GM23338 (cell line): ENCODE results near the gene GALNT1. TPM values are rescaled to one million over a fixed set of nuclear protein-coding genes. Genes with fewer than 3 reads are reported as not detected.

ENCODE experiments used
- ATAC-seq: fragments of 200-7000 bp; cut with Tn5 transposase; 3 replicates; pipeline ENCODE4 v1.9.1; 2020
- DNase-seq: peaks from one replicate; pipeline ENCODE4 v3.0.0-alpha.2; 2015; ENCODE audit warnings: low spot score
- H2AFZ ChIP-seq: fragments of 200-600 bp; sonication (generic); 2 replicates; pipeline ENCODE4 v1.8.0; 2016; ENCODE audit warnings: antibody characterized with exemption, mild to moderate bottlenecking, moderate library complexity
- H3F3A ChIP-seq: fragments of 200-600 bp; sonication (generic); replicated peaks from 2 replicates; pipeline ENCODE4 v1.8.0; 2017; ENCODE audit warnings: antibody characterized with exemption, mixed run types, low read depth
- H3K27ac ChIP-seq: fragments of 200-600 bp; sonication (generic); 2 replicates; pipeline ENCODE4 v1.6.1; 2016; ENCODE audit warnings: low read depth
- H3K27me3 ChIP-seq: fragments of 200-600 bp; sonication (generic); 2 replicates; pipeline ENCODE4 v1.8.0; 2016; ENCODE audit warnings: mild to moderate bottlenecking, mixed run types, moderate library complexity; ENCODE audit not compliant: insufficient read depth
- H3K36me3 ChIP-seq: fragments of 200-600 bp; sonication (generic); 2 replicates; pipeline ENCODE4 v1.8.0; 2016; ENCODE audit warnings: mild to moderate bottlenecking; ENCODE audit not compliant: insufficient read depth
- H3K4me1 ChIP-seq: fragments of 200-600 bp; sonication (generic); 2 replicates; pipeline ENCODE4 v1.8.0; 2016; ENCODE audit warnings: mild to moderate bottlenecking, moderate library complexity; ENCODE audit not compliant: insufficient read depth
- H3K4me2 ChIP-seq: fragments of 200-600 bp; sonication (generic); 2 replicates; pipeline ENCODE4 v1.7.1; 2017; ENCODE audit warnings: mixed run types
- H3K4me3 ChIP-seq: fragments of 200-600 bp; sonication (generic); 2 replicates; pipeline ENCODE4 v1.6.1; 2016; ENCODE audit warnings: mixed run types
- H3K79me2 ChIP-seq: fragments of 200-600 bp; sonication (generic); replicated peaks from 2 replicates; pipeline ENCODE4 v1.8.0; 2017; ENCODE audit warnings: mild to moderate bottlenecking; ENCODE audit not compliant: insufficient read depth
- H3K9me2 ChIP-seq: fragments of 200-600 bp; sonication (generic); 2 replicates; pipeline ENCODE4 v1.8.0; 2017; ENCODE audit not compliant: insufficient read depth
- H4K20me1 ChIP-seq: fragments of 200-600 bp; sonication (generic); replicated peaks from 2 replicates; pipeline ENCODE4 v1.8.0; 2017; ENCODE audit warnings: mild to moderate bottlenecking; ENCODE audit not compliant: insufficient read depth
- H3K27ac Mint-ChIP-seq: 2 replicates; pipeline ENCODE4 v1.8.0; 2020; ENCODE audit warnings: inconsistent platforms, mild to moderate bottlenecking, moderate library complexity, mixed read lengths
- H3K27me3 Mint-ChIP-seq: 3 replicates; pipeline ENCODE4 v1.8.0; 2022; ENCODE audit warnings: low read depth, mild to moderate bottlenecking, moderate library complexity, mixed read lengths, inconsistent platforms; ENCODE audit not compliant: insufficient read depth, poor library complexity
- H3K36me3 Mint-ChIP-seq: 3 replicates; pipeline ENCODE4 v1.8.0; 2021; ENCODE audit warnings: low read depth, mild to moderate bottlenecking, inconsistent platforms, moderate library complexity, mixed read lengths
- H3K4me1 Mint-ChIP-seq: 3 replicates; pipeline ENCODE4 v1.8.0; 2020; ENCODE audit warnings: mild to moderate bottlenecking, inconsistent platforms, mixed read lengths
- H3K4me3 Mint-ChIP-seq: 3 replicates; pipeline ENCODE4 v1.8.0; 2021; ENCODE audit warnings: moderate library complexity, mild to moderate bottlenecking, inconsistent platforms, mixed read lengths
- H3K9me3 Mint-ChIP-seq: 3 replicates; pipeline ENCODE4 v1.8.0; 2020; ENCODE audit warnings: moderate library complexity, mild to moderate bottlenecking, inconsistent platforms, mixed read lengths
- CREB1 ChIP-seq: fragments of 250-450 bp; sonication (Bioruptor Pico); IDR thresholded peaks from 2 replicates; pipeline ENCODE4 v1.5.0; 2020; ENCODE audit warnings: low read depth, mild to moderate bottlenecking, moderate library complexity
- ETS1 ChIP-seq: IDR thresholded peaks from 2 replicates; pipeline ENCODE4 v1.6.1; 2016; ENCODE audit warnings: antibody characterized with exemption
- EZH2 ChIP-seq: fragments of 200-600 bp; sonication (generic); IDR thresholded peaks from one replicate; pipeline ENCODE4 v1.8.0; 2017; ENCODE audit warnings: antibody characterized with exemption, mild to moderate bottlenecking, low read depth; ENCODE audit not compliant: unreplicated experiment
- EZH2phosphoT487 ChIP-seq: fragments of 200-600 bp; sonication (generic); IDR thresholded peaks from one replicate; pipeline ENCODE4 v1.8.1; 2018; ENCODE audit warnings: antibody characterized with exemption; ENCODE audit not compliant: unreplicated experiment
- JUNB ChIP-seq: IDR thresholded peaks from one replicate; pipeline ENCODE4 v1.6.1; 2016; ENCODE audit warnings: antibody characterized with exemption; ENCODE audit not compliant: unreplicated experiment
- NANOG ChIP-seq: IDR thresholded peaks from 2 replicates; pipeline ENCODE4 v1.6.1; 2016; ENCODE audit warnings: antibody characterized with exemption, borderline replicate concordance
- POLR2AphosphoS5 ChIP-seq: IDR thresholded peaks from 2 replicates; pipeline ENCODE4 v1.6.1; 2016; ENCODE audit warnings: antibody characterized with exemption, low read depth
- REST ChIP-seq: IDR thresholded peaks from one replicate; pipeline ENCODE4 v1.6.1; 2018; ENCODE audit warnings: antibody characterized with exemption; ENCODE audit not compliant: unreplicated experiment
- ZNF114 ChIP-seq: fragments of 250-450 bp; sonication (Bioruptor Pico); IDR thresholded peaks from 2 replicates; pipeline ENCODE4 v1.5.0; 2020; ENCODE audit warnings: mild to moderate bottlenecking, moderate library complexity
- ZNF331 ChIP-seq: fragments of 250-450 bp; sonication (Bioruptor Pico); IDR thresholded peaks from 2 replicates; pipeline ENCODE4 v1.5.0; 2020; ENCODE audit warnings: low read depth, mild to moderate bottlenecking, moderate library complexity
- ZNF462 ChIP-seq: fragments of 250-450 bp; sonication (Bioruptor Pico); IDR thresholded peaks from 2 replicates; pipeline ENCODE4 v1.5.0; 2020; ENCODE audit warnings: mild to moderate bottlenecking, moderate library complexity
- polyA plus RNA-seq: library from polyadenylated mRNA; unstranded; fragments of >200 nt; fragmentation: Nextera tagmentation; extraction: Ambion mirVana; gene quantifications from 2 replicates; pipeline ENCODE4 v1.2.1, GENCODE V29; 2016
- total RNA-seq: library from RNA; depleted of rRNA; stranded (reverse); fragments of >200 nt; shearing (Covaris generic); gene quantifications from 2 replicates; pipeline ENCODE4 v1.2.3, GENCODE V29; 2014

The GALNT1 gene
- total and polyA plus RNA-seq, 2 experiments from 2014 or later, result 37.4 to 60.8 TPM

GRCh38 chr18:35603008-35603407 lies 21.5 kb downstream of the GALNT1 start (continued):
- no peak for TF ChIP-seq ZNF462 (CRISPR knock-in tag)

DNA sequence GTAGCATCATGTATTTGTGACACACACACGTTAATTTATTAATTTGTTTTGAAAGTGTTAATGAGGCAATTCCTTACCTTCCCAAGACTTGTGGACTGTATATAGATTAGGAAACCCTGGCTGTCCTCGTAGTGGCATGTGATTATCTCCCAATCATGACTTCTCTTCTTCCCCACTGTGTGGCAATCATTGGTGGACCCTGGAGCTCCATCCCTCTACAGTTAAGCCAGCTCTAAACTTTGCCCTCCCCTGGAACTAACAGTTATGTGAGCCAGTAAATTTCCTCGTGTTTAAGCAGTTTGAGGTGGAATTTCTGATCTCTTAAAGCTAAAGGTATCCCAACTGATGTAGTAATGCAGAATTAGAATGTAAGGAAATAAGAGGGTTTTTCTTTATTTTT lies 22.0 kb downstream of the GALNT1 start:
- no peak overlapping the region for H3K4me2 ChIP-seq
- Mint-ChIP-seq H3K27me3 (peaks cover 5% of the 10 kb centered on the region), H3K9me3 (peaks cover 23% of the 10 kb centered on the region), H3K4me1 (peaks cover 31% of the 10 kb centered on the region), H3K4me3 (no peak overlapping the region), H3K36me3 (peaks cover 41% of the 10 kb centered on the region; the same call in 2 of the 3 replicates), H3K27ac (no peak overlapping the region)
- H4K20me1 ChIP-seq, result 0 out of 2 replicates have a peak, but pooled peaks cover 3% of the 10 kb centered on the region
- no peaks in the 10 kb centered on the region for H3K27me3 ChIP-seq
- DNase-seq, result no peak
- no peak overlapping the region for H3K27ac ChIP-seq
- no peaks in the 10 kb centered on the region; the same call in 1 of the 2 replicates for H3K9me2 ChIP-seq
- no peak overlapping the region for H2AFZ ChIP-seq
- H3K4me1 ChIP-seq, result peaks cover 6% of the 10 kb centered on the region; the same call in 1 of the 2 replicates
- H3K79me2 ChIP-seq, result peaks cover 99% of the 10 kb centered on the region
- peaks cover 5% of the 10 kb centered on the region; the same call in 1 of the 2 replicates for H3K36me3 ChIP-seq
- no peak for ATAC-seq
- H3F3A ChIP-seq, result no peaks in the 10 kb centered on the region
- H3K4me3 ChIP-seq, result no peak overlapping the region
- TF ChIP-seq CREB1 (CRISPR knock-in tag), result no peak
- TF ChIP-seq POLR2AphosphoS5, result no peak
- no peak for TF ChIP-seq ZNF114 (CRISPR knock-in tag)
- no peak for TF ChIP-seq NANOG
- TF ChIP-seq ETS1, result no peak
- no peak for TF ChIP-seq EZH2phosphoT487
- no peak for TF ChIP-seq ZNF331 (CRISPR knock-in tag)
- no peak for TF ChIP-seq REST
- no peak for TF ChIP-seq JUNB
- no peak for TF ChIP-seq EZH2
